Parathyroid adenoma (tissue), 2 donors: ENCODE data around the gene TTC13.

Source experiments
- H2AFZ ChIP-seq: fragments of 300-600 bp; sonication (generic); one replicate; pipeline ENCODE4 v1.7.0; 2017; ENCODE audit warnings: antibody characterized with exemption, mild to moderate bottlenecking
- H3K27ac ChIP-seq: fragments of 300-600 bp; sonication (generic); one replicate; pipeline ENCODE4 v1.7.0; 2017
- H3K27me3 ChIP-seq: fragments of 300-600 bp; sonication (generic); one replicate; pipeline ENCODE4 v1.7.0; 2017; ENCODE audit warnings: low read length; ENCODE audit not compliant: control insufficient read depth, insufficient read depth
- H3K36me3 ChIP-seq: fragments of 300-600 bp; sonication (generic); one replicate; pipeline ENCODE4 v1.7.0; 2017; ENCODE audit warnings: low read length; ENCODE audit not compliant: control insufficient read depth, insufficient read depth
- H3K4me1 ChIP-seq: fragments of 300-600 bp; sonication (generic); one replicate; pipeline ENCODE4 v1.7.0; 2017; ENCODE audit warnings: control low read depth
- H3K4me2 ChIP-seq: fragments of 300-600 bp; sonication (generic); one replicate; pipeline ENCODE4 v1.7.0; 2017; ENCODE audit warnings: low read length
- H3K4me3 ChIP-seq: fragments of 300-600 bp; sonication (generic); one replicate; pipeline ENCODE4 v1.7.0; 2017; ENCODE audit warnings: low read depth, low read length
- H3K79me2 ChIP-seq: fragments of 300-600 bp; sonication (generic); one replicate; pipeline ENCODE4 v1.7.0; 2017; ENCODE audit warnings: control low read depth
- H3K9ac ChIP-seq: fragments of 300-600 bp; sonication (generic); one replicate; pipeline ENCODE4 v1.7.0; 2017; ENCODE audit warnings: mild to moderate bottlenecking
- H3K9me3 ChIP-seq: fragments of 300-600 bp; sonication (generic); one replicate; pipeline ENCODE4 v1.7.0; 2017; ENCODE audit warnings: low read length; ENCODE audit not compliant: control insufficient read depth
- TF ChIP-seq, protein P1 (sequence below): fragments of 300-600 bp; sonication (generic); IDR thresholded peaks from one replicate; pipeline ENCODE4 v1.7.0; 2017; ENCODE audit warnings: antibody characterized with exemption, mild to moderate bottlenecking
- donor health status: primary hyperparathyroidism.

The TTC13 gene, protein sequence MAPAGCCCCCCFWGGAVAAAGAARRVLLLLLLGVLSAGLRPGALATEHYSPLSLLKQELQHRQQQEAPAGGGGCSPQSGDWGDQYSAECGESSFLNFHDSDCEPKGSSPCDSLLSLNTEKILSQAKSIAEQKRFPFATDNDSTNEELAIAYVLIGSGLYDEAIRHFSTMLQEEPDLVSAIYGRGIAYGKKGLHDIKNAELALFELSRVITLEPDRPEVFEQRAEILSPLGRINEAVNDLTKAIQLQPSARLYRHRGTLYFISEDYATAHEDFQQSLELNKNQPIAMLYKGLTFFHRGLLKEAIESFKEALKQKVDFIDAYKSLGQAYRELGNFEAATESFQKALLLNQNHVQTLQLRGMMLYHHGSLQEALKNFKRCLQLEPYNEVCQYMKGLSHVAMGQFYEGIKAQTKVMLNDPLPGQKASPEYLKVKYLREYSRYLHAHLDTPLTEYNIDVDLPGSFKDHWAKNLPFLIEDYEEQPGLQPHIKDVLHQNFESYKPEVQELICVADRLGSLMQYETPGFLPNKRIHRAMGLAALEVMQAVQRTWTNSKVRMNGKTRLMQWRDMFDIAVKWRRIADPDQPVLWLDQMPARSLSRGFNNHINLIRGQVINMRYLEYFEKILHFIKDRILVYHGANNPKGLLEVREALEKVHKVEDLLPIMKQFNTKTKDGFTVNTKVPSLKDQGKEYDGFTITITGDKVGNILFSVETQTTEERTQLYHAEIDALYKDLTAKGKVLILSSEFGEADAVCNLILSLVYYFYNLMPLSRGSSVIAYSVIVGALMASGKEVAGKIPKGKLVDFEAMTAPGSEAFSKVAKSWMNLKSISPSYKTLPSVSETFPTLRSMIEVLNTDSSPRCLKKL

DNA sequence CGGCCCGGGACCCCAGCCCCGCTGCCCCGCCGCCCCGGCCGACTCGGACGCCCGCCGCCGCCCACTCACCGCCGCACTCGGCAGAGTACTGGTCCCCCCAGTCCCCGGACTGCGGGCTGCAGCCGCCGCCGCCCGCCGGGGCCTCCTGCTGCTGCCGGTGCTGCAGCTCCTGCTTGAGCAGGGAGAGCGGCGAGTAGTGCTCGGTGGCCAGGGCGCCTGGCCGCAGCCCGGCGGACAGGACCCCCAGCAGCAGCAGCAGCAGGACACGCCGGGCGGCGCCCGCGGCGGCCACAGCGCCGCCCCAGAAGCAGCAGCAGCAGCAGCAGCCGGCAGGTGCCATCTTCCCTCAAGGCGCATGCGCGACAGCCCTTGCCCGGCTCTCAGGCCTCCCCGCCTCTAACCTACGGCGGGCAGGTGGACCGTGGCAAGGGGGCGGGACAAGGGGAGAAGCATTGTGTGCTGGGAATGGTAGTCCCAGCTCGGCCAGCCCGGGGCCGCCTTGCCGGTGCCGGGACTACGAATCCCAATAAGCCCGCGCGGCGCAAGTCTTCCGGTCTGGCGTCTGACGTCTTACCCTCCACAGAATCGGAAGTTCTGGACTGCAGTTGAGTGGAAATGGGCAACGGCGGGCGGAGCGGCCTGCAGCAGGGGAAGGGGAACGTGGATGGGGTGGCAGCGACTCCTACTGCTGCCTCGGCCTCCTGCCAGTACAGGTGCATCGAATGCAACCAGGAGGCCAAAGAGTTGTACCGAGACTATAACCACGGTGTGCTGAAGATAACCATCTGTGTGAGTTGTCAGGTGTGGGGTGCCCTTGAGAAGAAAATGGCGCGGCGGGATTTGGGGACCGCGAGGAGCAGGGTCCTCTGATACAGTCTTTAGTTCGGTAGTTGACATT is at the start of gene TTC13, which contains the start of gene ARV1:
Gene TTC13, minus strand, starts transcription at position 371 of the 898 bp plus-strand sequence. Its CDS starts 31 bp downstream, at position 340.
Gene ARV1, plus strand, starts transcription at position 604 of the 898 bp plus-strand sequence. Its CDS starts 12 bp downstream, at position 616.
- Histone ChIP-seq H3K36me3 (no peaks in the 10 kb centered on the region), H3K79me2 (peaks cover 6% of the 10 kb centered on the region), H3K27me3 (no peaks in the 10 kb centered on the region), H3K9me3 (no peaks in the 10 kb centered on the region), H3K4me3 (peak within 1 kb of the TSS; percentile 93), H3K4me2 (peak within 1 kb of the TSS; percentile 95), H3K27ac (peak within 1 kb of the TSS; percentile 30), H3K4me1 (peaks cover 8% of the 10 kb centered on the region), H2AFZ (peak within 1 kb of the TSS; percentile 75), H3K9ac (no peak within 1 kb of the TSS)
- TF ChIP-seq, protein P1, sequence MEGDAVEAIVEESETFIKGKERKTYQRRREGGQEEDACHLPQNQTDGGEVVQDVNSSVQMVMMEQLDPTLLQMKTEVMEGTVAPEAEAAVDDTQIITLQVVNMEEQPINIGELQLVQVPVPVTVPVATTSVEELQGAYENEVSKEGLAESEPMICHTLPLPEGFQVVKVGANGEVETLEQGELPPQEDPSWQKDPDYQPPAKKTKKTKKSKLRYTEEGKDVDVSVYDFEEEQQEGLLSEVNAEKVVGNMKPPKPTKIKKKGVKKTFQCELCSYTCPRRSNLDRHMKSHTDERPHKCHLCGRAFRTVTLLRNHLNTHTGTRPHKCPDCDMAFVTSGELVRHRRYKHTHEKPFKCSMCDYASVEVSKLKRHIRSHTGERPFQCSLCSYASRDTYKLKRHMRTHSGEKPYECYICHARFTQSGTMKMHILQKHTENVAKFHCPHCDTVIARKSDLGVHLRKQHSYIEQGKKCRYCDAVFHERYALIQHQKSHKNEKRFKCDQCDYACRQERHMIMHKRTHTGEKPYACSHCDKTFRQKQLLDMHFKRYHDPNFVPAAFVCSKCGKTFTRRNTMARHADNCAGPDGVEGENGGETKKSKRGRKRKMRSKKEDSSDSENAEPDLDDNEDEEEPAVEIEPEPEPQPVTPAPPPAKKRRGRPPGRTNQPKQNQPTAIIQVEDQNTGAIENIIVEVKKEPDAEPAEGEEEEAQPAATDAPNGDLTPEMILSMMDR: no peak

DNA sequence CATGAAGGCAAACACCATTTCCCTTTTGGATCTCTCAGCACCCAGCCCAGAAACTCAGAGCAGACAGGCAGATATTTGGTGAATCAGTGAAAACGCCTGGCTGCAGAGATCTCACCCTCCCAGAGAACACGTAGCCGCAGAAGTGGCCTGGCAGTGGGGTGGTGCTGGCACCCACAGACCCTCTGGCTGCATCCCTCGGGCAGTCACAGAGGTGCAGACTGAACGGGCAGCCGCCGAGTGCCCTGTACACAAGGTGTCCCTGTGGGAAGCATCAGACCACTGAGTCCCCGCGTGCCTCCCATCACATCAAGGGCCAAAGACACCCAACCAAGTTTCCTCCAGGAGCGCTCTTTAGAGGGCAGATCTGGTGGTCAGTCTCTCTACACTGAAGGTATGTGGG is 49.3 kb upstream of the TTC13 start:
- Histone ChIP-seq H3K36me3 (no peaks in the 10 kb centered on the region), H3K27me3 (no peaks in the 10 kb centered on the region), H3K4me2 (no peak overlapping the region), H3K79me2 (no peaks in the 10 kb centered on the region), H3K27ac (no peak overlapping the region), H3K4me3 (no peak overlapping the region), H3K9me3 (no peaks in the 10 kb centered on the region), H3K4me1 (no peaks in the 10 kb centered on the region), H2AFZ (no peak overlapping the region), H3K9ac (no peak overlapping the region)
- TF ChIP-seq, protein P1: no peak

DNA sequence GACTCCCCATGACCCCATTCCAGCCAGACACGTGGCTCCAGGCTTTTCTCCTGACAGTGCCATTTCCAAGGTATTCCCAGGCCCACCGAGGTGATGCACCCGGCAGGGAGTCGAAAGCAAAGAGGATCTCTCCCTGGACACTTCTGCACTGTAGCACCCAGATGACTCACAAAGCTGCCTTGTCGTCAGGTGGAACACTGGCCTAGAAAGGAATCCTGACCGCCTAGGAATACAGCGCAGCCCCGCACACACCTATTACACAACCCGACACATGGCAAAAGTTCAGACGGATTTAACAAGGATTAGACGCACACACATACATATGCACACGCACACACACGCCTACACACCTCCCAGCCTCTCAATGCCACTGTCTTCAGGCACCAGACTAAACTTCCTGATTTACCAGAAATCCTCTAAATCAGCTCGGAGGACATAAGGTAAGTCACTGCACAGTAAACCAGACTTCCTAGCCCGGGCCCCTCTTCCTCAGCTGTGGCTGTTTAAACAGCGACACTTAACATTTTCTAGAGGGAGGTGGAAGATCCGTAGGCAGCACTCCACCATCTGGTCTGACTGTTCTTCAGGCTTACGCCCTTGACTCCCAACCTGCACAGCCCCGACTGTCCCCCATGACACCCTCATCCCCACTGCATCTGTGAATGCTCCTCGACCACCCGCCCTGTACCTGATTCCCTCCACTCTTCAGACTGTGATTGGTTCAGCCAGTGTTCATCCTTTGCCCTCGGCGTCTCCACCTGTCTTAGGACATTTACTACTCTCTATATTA is 48.7 kb upstream of the TTC13 start:
- H2AFZ ChIP-seq: no peak overlapping the region
- no peak overlapping the region for H3K27ac ChIP-seq
- no peak overlapping the region for H3K4me2 ChIP-seq
- no peak overlapping the region for H3K9ac ChIP-seq
- no peaks in the 10 kb centered on the region for H3K27me3 ChIP-seq
- TF ChIP-seq, protein P1: no peak
- no peaks in the 10 kb centered on the region for H3K9me3 ChIP-seq
- no peaks in the 10 kb centered on the region for H3K36me3 ChIP-seq
- H3K79me2 ChIP-seq: no peaks in the 10 kb centered on the region
- H3K4me3 ChIP-seq: no peak overlapping the region
- H3K4me1 ChIP-seq: no peaks in the 10 kb centered on the region

DNA sequence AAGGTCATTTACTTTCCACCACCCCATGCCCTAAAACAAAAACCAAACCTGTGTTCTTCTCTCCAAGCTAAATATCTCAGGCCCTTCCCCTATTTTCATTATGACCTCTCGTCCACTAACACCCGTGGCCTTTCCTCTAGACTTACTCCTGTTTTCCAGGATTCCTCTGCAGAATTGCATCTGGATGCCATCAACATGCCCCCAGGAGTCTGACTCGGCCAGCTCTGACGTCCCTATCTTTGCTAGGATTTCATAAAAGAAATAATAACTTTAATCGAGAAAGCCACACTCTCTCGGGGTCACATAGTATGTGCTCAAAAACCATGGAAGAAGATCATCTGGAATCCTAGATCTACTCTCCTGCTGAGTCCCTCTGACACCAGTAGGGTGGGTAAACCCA is 47.9 kb upstream of the TTC13 start:
- no peak overlapping the region for H3K27ac ChIP-seq
- TF ChIP-seq, protein P1: no peak
- no peaks in the 10 kb centered on the region for H3K9me3 ChIP-seq
- no peak overlapping the region for H3K9ac ChIP-seq
- no peaks in the 10 kb centered on the region for H3K27me3 ChIP-seq
- no peak overlapping the region for H3K4me3 ChIP-seq
- H3K36me3 ChIP-seq: no peaks in the 10 kb centered on the region
- no peak overlapping the region for H2AFZ ChIP-seq
- no peaks in the 10 kb centered on the region for H3K79me2 ChIP-seq
- H3K4me1 ChIP-seq: no peaks in the 10 kb centered on the region
- H3K4me2 ChIP-seq: no peak overlapping the region
